ENCODE measurements around the gene EPS8L3.
"Not testable (repeated sequence)": the region's sequence is repeated elsewhere in the genome, so short reads cannot be mapped to it uniquely, and the experiment has no call there.

EPS8L3 gene

DNA sequence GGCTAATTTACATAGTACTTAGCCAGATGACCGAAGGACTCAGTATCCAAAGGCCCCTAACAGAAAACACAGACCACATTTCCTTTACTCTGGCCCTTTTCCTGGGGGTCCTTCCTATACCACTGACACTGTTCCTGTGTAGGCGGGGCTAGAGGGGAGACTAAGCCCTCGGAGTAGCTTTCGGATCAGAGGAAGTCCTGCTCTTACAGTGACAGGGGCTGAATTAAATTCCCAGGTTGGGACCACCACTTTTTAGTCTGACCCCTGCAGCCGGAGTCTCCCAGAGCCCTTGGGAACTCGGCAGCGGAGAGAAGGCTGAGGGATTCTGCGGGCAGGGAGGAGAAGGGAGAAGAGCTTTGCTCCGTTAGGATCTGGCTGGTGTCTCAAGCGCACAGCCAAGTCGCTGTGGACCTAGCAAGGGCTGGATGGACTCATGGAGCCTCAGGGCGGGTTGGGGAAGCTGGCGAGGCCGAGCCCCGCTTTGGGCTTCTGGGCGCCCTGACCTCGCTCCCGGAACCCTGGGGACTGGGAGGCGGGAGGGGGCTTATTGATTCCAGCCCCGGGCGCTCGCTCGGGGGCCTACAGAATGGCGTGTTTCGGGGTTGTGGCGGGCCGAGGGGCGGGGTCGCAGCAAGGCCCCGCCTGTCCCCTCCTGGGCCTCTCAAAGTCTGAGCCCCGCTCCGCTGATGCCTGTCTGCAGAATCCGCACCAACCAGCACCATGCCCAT lies 52.0 kb downstream of the EPS8L3 start, which contains the start of gene GSTM5:
Gene GSTM5 (plus strand): TSS at position 659 of the 728 bp plus-strand sequence. CDS start 62 bp downstream, at position 721.
- DNase-seq (ENCODE audit: low read depth in 1 of 2, low spot score in 1 of 2), result not testable (repeated sequence)

DNA sequence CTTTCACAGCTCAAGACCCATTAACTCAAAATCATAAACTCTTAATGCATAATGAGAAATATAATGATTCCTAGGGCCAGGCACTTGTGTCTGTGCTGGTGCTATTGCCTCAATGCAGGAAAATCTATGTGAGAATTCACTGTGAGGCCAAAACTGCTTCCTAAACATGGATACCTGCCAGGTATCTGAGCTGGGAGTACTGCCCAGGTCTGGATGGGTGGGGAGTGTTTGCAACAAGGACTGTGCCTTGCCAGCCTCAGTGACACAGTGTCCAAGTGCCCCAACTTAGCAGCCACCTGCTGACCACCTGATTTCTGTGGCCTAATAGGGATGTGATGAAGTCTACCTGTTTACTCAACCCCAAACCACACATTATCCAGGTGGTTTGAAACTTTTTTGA lies 53.9 kb downstream of the EPS8L3 start:
- not testable (repeated sequence) for DNase-seq (ENCODE audit: low read depth in 1 of 2, low spot score in 1 of 2)

DNA sequence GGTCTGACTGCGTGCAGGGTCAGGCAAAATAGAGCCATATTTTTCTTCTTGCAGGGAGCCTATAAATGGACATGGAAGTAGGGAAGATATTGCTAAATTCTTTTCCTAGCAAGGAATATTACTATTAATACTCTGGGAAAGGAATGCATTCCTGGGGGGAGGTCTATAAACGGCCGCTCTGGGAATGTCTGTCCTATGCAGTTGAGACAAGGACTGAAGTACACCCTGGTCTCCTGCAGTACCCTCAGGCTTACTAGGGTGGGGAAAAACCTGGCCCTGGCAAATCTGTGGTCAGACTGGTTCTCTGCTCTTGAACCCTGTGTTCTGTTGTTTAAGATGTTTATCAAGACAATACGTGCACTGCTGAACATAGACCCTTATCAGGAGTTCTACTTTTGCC lies 54.8 kb downstream of the EPS8L3 start:
- DNase-seq (ENCODE audit: low read depth in 1 of 2, low spot score in 1 of 2), result not testable (repeated sequence)

DNA sequence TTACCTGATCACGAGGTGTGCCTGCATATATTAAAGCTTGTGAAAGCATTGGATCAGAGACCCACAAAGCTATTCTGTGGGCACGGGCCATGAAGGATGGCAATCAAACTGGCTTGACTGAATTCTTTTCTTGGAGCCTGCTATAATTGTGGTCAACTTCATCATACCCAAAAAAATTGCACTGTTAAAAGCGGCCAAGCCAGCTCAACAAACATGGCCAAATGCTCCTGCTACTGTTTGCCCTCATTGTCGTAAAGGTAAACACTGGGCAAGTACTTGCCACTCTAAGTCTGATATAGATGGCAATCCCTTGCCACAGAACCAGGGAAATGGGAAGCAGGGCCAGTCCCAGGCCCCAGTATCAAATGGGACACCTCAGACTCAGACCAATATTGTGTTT lies 58.3 kb downstream of the EPS8L3 start:
- DNase-seq (ENCODE audit: low read depth in 1 of 2, low spot score in 1 of 2), result no peak

DNA sequence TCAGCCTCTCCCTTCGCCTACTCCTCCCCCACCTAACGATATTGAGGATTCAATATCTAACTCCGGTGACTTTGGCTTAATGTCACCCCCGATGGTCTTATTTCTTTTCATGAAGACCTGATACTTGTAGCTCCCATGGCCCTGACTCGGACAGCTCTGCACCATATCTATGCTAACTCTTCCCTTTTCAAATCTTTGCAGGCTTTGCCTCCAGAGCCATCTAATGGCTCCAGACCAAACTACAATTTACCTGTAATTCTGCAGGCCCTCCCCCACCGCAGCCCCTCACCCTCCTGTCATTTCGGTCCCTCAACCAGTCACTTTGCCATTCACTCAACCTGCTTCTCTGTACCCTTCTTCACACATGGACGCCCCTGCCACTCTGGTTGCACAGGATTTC lies 59.5 kb downstream of the EPS8L3 start:
- no peak for DNase-seq (ENCODE audit: low read depth in 1 of 2, low spot score in 1 of 2)

DNA sequence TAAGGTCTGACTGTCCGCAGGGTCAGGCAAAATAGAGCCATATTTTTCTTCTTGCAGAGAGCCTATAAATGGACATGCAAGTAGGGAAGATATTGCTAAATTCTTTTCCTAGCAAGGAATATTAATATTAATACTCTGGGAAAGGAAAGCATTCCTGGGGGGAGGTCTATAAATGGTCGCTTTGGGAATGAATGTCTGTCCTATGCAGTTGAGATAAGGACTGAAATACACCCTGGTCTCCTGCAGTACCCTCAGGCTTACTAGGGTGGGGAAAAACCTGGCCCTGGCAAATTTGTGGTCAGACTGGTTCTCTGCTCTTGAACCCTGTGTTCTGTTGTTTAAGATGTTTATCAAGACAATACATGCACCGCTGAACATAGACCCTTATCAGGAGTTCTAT lies 60.8 kb downstream of the EPS8L3 start:
- DNase-seq (ENCODE audit: low read depth in 1 of 2, low spot score in 1 of 2), result not testable (repeated sequence)

Measured in activated T-helper 1 cell treated with anti-CD3 and anti-CD28 coated beads, Interleukin-2, amount 50 U/mL, for 16 hours (primary cell).